Lower lobe of right lung (tissue), 2 donors: Measurements from ENCODE around the gene CCM2. TPM values are rescaled to one million over a fixed set of nuclear protein-coding genes. Genes with fewer than 3 reads are reported as not detected.

ENCODE experiments used
- ATAC-seq, 2 donors: fragments of 200-7000 bp; cut with Tn5 transposase; one replicate each; pipeline ENCODE4 v1.9.1; 2020 to 2022; ENCODE audit warnings: mild to moderate bottlenecking in 2 of 2, moderate library complexity in 2 of 2
- DNase-seq: peaks from one replicate; pipeline ENCODE4 v3.0.0-alpha.2; 2020
- H3K27ac ChIP-seq: fragments of 200-600 bp; one replicate; pipeline ENCODE4 v1.8.0; 2022
- H3K27me3 ChIP-seq: fragments of 200-600 bp; one replicate; pipeline ENCODE4 v1.8.0; 2022; ENCODE audit warnings: low read depth
- H3K36me3 ChIP-seq: fragments of 200-600 bp; one replicate; pipeline ENCODE4 v1.8.0; 2022; ENCODE audit warnings: mild to moderate bottlenecking
- H3K4me1 ChIP-seq: fragments of 200-600 bp; one replicate; pipeline ENCODE4 v1.8.0; 2022
- H3K4me3 ChIP-seq: fragments of 200-600 bp; one replicate; pipeline ENCODE4 v1.8.0; 2022; ENCODE audit warnings: mild to moderate bottlenecking
- H3K9me3 ChIP-seq: fragments of 200-600 bp; one replicate; pipeline ENCODE4 v1.8.0; 2022
- intact Hi-C: fragments of 100-400 bp; cut with DNase I; formaldehyde crosslinking; loops from one replicate; pipeline ENCODE4 v1.11.0; 2022
- total RNA-seq: library from RNA; stranded (reverse); fragmentation: NEBNext Ultra II Directional; extraction: Animal tissue kit (Norgen Biotek cat#: 25700); gene quantifications from one replicate; pipeline ENCODE4 v1.2.1, GENCODE V29; 2021
- TF ChIP-seq, protein P1 (sequence below): fragments of 200-600 bp; IDR thresholded peaks from one replicate; pipeline ENCODE4 v1.8.0; 2022; ENCODE audit warnings: antibody characterized with exemption, mild to moderate bottlenecking
- donor health status: DM: no; HTN: yes; CAD: no; lungs with severe emphysema.

CCM2 gene
- total RNA-seq, 1 donor from 2014 or later, result 45.7 TPM

GRCh38 chr7:44975331-44976039 lies 24.5 kb upstream of the CCM2 start:
- no peak for DNase-seq
- peaks cover 43% of the 10 kb centered on the region for H3K4me1 ChIP-seq
- no peak overlapping the region for H3K4me3 ChIP-seq
- H3K27ac ChIP-seq, result no peak overlapping the region
- intact Hi-C loops, result no loop called here
- H3K27me3 ChIP-seq, result no peaks in the 10 kb centered on the region
- H3K36me3 ChIP-seq, result peaks cover 6% of the 10 kb centered on the region
- H3K9me3 ChIP-seq, result no peaks in the 10 kb centered on the region
- ATAC-seq, result no peak
- TF ChIP-seq, protein P1, sequence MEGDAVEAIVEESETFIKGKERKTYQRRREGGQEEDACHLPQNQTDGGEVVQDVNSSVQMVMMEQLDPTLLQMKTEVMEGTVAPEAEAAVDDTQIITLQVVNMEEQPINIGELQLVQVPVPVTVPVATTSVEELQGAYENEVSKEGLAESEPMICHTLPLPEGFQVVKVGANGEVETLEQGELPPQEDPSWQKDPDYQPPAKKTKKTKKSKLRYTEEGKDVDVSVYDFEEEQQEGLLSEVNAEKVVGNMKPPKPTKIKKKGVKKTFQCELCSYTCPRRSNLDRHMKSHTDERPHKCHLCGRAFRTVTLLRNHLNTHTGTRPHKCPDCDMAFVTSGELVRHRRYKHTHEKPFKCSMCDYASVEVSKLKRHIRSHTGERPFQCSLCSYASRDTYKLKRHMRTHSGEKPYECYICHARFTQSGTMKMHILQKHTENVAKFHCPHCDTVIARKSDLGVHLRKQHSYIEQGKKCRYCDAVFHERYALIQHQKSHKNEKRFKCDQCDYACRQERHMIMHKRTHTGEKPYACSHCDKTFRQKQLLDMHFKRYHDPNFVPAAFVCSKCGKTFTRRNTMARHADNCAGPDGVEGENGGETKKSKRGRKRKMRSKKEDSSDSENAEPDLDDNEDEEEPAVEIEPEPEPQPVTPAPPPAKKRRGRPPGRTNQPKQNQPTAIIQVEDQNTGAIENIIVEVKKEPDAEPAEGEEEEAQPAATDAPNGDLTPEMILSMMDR, result no peak

DNA sequence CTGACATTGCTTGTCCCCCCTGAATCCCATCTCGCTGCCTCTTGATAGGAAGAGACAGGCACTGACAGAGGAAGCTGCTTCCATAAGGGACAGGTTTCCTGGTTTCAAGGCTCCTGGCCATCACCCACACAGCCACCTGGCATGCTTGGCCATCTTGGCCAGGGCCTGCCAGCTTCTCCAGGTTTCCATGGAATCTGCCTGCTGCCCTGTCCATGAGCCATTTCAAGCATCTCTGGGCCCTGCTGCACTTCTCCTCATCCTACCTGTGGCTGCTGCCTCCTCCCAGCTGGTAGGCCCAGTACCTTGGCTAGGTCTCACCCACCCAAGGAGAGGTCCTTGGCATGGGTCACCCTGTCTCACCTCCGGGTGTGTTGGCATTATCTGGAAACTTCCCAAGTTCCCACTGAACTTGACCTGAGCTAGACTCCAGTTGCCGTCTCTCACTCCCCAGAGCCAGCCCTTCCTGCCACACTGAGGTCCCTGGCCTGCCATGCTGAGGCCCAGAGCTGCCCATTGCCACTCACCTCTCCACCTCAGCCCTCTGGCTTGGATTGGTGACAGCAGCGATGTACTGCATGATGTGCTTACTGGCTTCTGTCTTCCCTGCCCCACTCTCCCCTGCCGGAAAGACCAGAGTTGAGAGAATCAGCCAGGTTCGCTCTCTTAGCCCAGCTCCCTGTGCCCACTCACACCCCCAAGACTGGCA lies 23.8 kb upstream of the CCM2 start:
- Histone ChIP-seq H3K27ac (no peak overlapping the region), H3K4me1 (peaks cover 50% of the 10 kb centered on the region), H3K36me3 (peaks cover 6% of the 10 kb centered on the region), H3K4me3 (no peak overlapping the region), H3K9me3 (no peaks in the 10 kb centered on the region), H3K27me3 (no peaks in the 10 kb centered on the region)
- DNase-seq (no peak), ATAC-seq (no peak)
- TF ChIP-seq, protein P1, result no peak
- intact Hi-C loops, result no loop called here

GRCh38 chr7:44976746-44977196 lies 23.2 kb upstream of the CCM2 start:
- H3K36me3 ChIP-seq, result peaks cover 11% of the 10 kb centered on the region
- no peaks in the 10 kb centered on the region for H3K9me3 ChIP-seq
- DNase-seq (no peak), ATAC-seq (no peak)
- peak overlapping the region; percentile 77 for H3K27ac ChIP-seq
- no peaks in the 10 kb centered on the region for H3K27me3 ChIP-seq
- H3K4me3 ChIP-seq, result peak overlapping the region; percentile 51
- TF ChIP-seq, protein P1, result no peak
- intact Hi-C loops, result no loop called here
- peaks cover 55% of the 10 kb centered on the region for H3K4me1 ChIP-seq

DNA sequence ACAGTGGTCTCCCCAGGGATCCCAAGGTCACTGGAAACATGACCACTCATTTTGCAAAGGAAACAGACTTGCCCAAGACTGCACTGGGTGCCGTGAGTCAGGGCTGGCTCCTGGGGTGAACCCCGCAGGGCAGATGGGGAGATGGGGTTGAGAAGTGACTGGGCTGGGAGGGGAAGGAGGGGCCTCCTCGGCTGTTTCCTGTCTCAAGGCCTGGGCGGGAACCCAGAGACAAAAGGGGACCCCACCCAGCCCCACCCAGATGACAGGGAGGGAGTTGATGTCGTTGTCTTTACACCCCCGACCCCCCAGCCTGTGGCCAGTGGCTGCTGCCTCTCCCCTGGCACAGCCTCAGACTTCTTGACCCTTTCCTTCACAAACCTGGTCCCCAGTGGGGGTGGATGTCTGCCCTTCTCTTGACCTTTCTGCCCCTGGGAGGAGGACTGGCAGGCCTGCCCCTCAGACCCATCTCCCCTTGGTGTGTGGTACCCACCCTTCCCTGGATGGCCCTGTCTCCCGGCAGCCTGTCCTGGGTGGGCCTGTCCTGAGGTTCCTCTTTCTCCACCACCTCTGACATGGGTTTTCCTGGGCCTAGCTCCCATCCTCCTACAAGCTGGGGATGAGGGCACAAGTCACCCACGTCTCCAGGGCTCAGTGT lies 22.6 kb upstream of the CCM2 start:
- ATAC-seq, result peak in 1 of 2 donors; percentile 24
- Histone ChIP-seq H3K4me1 (peaks cover 55% of the 10 kb centered on the region), H3K36me3 (peaks cover 16% of the 10 kb centered on the region)

GRCh38 chr7:44977959-44978335 lies 22.1 kb upstream of the CCM2 start:
- peaks cover 55% of the 10 kb centered on the region for H3K4me1 ChIP-seq
- DNase-seq (no peak), ATAC-seq (peak in 1 of 2 donors; percentile 4)
- peak overlapping the region; percentile 77 for H3K27ac ChIP-seq
- intact Hi-C loops, result no loop called here
- no peaks in the 10 kb centered on the region for H3K9me3 ChIP-seq
- H3K27me3 ChIP-seq, result no peaks in the 10 kb centered on the region
- peak overlapping the region; percentile 51 for H3K4me3 ChIP-seq
- TF ChIP-seq, protein P1, result no peak
- H3K36me3 ChIP-seq, result peaks cover 21% of the 10 kb centered on the region

More for the DNA sequence above, 22.6 kb upstream of the CCM2 start:
- intact Hi-C loops, result no loop called here
- TF ChIP-seq, protein P1, result no peak
- Histone ChIP-seq H3K27ac (peak overlapping the region; percentile 77), H3K27me3 (no peaks in the 10 kb centered on the region), H3K4me3 (peak overlapping the region; percentile 51), H3K9me3 (no peaks in the 10 kb centered on the region)
- no peak for DNase-seq
